Measurements from ENCODE around the gene ITGB1. TPM values are rescaled to one million over a fixed set of nuclear protein-coding genes. Genes with fewer than 3 reads are reported as not detected.

Gene ITGB1
- total RNA-seq, 1 donor from 2014 or later, result 193 TPM

DNA sequence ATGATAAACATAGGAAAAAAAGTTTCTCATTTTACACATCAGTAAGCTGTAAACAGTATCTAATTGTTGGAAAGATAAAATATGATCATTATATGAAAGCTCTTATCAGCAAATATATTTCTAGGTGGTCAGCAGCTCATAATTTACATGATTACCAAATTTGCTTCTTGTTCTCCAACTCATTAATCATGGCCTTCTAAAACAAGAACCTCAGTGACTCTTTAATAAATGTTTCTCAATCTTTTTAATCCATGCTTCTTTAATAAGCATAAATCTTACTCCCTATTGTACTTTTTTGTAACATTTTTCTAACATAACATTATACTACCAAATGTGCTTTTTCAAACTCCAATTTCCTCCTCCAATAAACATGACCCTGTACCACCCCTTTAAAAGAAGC, 5.9 kb downstream of the ITGB1 start:
- no peak for TF ChIP-seq POLR2AphosphoS5 (IDR thresholded peaks at IDR 0.05; ENCODE audit: insufficient read depth in 1 of 2, low read depth in 1 of 2)
- TF ChIP-seq, protein P1, sequence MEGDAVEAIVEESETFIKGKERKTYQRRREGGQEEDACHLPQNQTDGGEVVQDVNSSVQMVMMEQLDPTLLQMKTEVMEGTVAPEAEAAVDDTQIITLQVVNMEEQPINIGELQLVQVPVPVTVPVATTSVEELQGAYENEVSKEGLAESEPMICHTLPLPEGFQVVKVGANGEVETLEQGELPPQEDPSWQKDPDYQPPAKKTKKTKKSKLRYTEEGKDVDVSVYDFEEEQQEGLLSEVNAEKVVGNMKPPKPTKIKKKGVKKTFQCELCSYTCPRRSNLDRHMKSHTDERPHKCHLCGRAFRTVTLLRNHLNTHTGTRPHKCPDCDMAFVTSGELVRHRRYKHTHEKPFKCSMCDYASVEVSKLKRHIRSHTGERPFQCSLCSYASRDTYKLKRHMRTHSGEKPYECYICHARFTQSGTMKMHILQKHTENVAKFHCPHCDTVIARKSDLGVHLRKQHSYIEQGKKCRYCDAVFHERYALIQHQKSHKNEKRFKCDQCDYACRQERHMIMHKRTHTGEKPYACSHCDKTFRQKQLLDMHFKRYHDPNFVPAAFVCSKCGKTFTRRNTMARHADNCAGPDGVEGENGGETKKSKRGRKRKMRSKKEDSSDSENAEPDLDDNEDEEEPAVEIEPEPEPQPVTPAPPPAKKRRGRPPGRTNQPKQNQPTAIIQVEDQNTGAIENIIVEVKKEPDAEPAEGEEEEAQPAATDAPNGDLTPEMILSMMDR (IDR thresholded peaks at IDR 0.05), result no peak
- Histone ChIP-seq H3K4me3 (no peak overlapping the region), H3K27ac (no peak overlapping the region), H3K4me1 (peaks cover 96% of the 10 kb centered on the region), H3K36me3 (no peaks in the 10 kb centered on the region), H3K27me3 (no peaks in the 10 kb centered on the region), H3K9me3 (no peaks in the 10 kb centered on the region)
- DNase-seq (ENCODE audit: extremely low spot score in 2 of 2), result no peak
- intact Hi-C loops (cut with DNase I), result no loop called here

DNA sequence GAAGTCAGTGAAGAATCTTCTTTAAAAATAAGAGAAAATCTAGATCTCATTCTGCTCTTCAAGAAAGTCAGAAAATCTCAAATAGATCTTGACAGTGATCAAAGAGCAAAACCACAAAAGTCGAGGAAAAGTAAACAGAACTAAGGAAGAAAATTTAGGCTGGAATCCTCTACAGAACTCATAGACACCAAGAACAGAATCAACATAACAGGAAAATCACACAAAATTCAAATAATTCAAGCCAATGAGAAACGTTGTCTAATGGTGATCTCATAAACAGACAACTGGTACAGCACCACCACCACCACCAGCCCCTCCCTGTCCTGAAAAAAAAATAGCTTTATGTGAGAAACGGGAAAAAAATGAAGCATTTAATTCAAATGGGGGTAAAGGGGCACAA, 6.9 kb downstream of the ITGB1 start:
- DNase-seq (ENCODE audit: extremely low spot score in 2 of 2), result no peak
- H3K9me3 ChIP-seq, result no peaks in the 10 kb centered on the region
- intact Hi-C loops (cut with DNase I), result no loop called here
- H3K4me3 ChIP-seq, result no peak overlapping the region
- no peak for TF ChIP-seq POLR2A (IDR thresholded peaks at IDR 0.05)
- H3K4me1 ChIP-seq, result peaks cover 96% of the 10 kb centered on the region
- no peaks in the 10 kb centered on the region for H3K27me3 ChIP-seq
- H3K36me3 ChIP-seq, result no peaks in the 10 kb centered on the region
- no peak overlapping the region for H3K27ac ChIP-seq

DNA sequence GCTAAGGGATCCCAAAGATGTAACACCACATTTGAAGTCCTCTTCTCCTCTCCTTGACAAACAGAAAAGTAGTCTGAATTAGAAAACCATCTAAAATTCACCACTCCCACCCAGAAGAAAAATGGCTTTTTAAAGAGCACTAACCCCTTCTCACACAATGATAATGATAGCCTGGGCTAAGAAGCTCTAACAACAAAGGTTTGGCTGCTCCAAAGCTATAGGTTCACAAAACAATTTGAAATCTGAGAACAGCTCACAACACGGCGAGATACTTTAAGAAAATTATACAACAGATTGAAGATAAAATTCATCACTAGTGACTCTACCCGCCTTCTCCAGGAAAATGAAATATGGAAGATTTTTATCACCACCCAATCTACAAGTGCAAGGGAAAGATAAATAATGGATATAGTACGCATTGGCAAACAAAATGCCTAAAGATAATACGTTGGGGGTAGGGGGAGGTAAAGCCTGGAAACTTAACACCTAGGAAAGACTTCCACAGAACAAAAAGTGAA, 7.4 kb downstream of the ITGB1 start:
- TF ChIP-seq, protein P1 (IDR thresholded peaks at IDR 0.05), result no peak
- H3K27me3 ChIP-seq, result no peaks in the 10 kb centered on the region
- no peak overlapping the region for H3K27ac ChIP-seq
- no peak overlapping the region for H3K4me3 ChIP-seq
- H3K9me3 ChIP-seq, result no peaks in the 10 kb centered on the region
- no peak for DNase-seq (ENCODE audit: extremely low spot score in 2 of 2)
- H3K4me1 ChIP-seq, result peaks cover 93% of the 10 kb centered on the region
- intact Hi-C loops (cut with DNase I), result no loop called here
- no peaks in the 10 kb centered on the region for H3K36me3 ChIP-seq

DNA sequence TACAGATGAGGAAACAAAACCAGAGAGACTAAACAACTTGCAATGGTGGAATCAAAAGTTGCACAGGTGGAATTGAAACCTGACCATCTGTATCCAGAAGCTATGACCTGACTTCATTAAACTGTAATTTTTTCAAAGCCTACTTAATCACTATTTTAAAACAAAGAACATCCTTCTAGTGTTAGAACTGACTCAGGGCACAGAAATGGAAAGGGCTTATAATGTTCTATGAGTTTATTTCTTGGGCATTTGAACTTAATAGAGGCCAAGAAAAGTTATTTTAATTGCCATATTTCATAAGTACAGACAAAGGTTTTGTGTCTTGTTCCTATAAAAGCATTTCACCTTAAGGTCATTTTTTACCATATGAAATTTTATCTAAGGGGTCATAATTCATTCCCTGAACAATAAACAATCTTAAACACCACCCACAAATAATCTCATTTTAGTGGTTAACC, 8.8 kb downstream of the ITGB1 start:
- no peaks in the 10 kb centered on the region for H3K9me3 ChIP-seq
- H3K4me1 ChIP-seq, result peaks cover 87% of the 10 kb centered on the region
- no peaks in the 10 kb centered on the region for H3K36me3 ChIP-seq
- no peak overlapping the region for H3K4me3 ChIP-seq
- H3K27ac ChIP-seq, result no peak overlapping the region
- no peaks in the 10 kb centered on the region for H3K27me3 ChIP-seq
- intact Hi-C loops (cut with DNase I), result no loop called here
- no peak for DNase-seq (ENCODE audit: extremely low spot score in 2 of 2)
- no peak for TF ChIP-seq POLR2AphosphoS5 (IDR thresholded peaks at IDR 0.05; ENCODE audit: insufficient read depth in 1 of 2, low read depth in 1 of 2)
- no peak for TF ChIP-seq POLR2A (IDR thresholded peaks at IDR 0.05)
- TF ChIP-seq, protein P1 (IDR thresholded peaks at IDR 0.05), result no peak

DNA sequence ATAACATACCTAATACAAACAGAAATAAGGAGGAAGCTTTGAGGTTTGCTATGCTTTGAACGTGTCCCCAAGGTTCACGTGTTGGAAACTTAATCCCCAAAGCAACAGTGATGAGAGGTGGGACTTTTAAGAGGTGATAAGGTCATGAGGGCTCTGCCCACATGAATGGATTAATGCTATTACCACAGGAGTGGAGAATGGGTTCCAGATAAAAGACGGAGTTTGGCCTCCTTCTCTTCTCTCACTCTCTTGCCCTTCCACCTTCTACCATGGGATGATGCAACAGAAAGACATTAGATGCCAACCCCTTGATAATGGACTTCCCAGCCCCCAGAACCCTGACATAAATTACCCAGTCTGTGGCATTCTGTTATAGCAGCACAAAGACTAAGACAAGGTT, 9.6 kb downstream of the ITGB1 start:
- peaks cover 87% of the 10 kb centered on the region for H3K4me1 ChIP-seq
- no peak overlapping the region for H3K27ac ChIP-seq
- H3K36me3 ChIP-seq, result no peaks in the 10 kb centered on the region
- H3K9me3 ChIP-seq, result no peaks in the 10 kb centered on the region
- intact Hi-C loops (cut with DNase I), result no loop called here
- no peaks in the 10 kb centered on the region for H3K27me3 ChIP-seq
- no peak for DNase-seq (ENCODE audit: extremely low spot score in 2 of 2)
- TF ChIP-seq POLR2A (IDR thresholded peaks at IDR 0.05) (no peak), POLR2AphosphoS5 (IDR thresholded peaks at IDR 0.05; ENCODE audit: insufficient read depth in 1 of 2, low read depth in 1 of 2) (no peak)
- H3K4me3 ChIP-seq, result no peak overlapping the region

DNA sequence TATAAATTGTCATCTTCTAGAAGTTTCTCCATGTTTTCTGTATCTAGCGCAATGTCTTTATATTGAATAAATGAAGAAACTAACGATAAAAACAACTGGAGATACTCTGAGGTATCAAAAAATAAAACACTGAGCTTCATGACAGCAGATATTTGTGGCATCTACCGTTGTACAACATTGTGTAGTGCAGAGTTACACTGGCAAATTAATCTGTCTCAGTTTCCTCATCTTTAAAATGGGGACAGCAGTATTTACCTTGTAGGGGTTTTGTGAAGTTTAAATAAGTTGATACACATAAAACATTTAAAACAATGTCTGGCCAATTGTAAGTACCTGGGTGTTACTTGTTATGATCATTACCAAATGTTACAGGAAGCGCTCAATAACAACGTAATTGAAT, 10.4 kb downstream of the ITGB1 start:
- no peak overlapping the region for H3K4me3 ChIP-seq
- TF ChIP-seq POLR2AphosphoS5 (IDR thresholded peaks at IDR 0.05; ENCODE audit: insufficient read depth in 1 of 2, low read depth in 1 of 2) (no peak), POLR2A (IDR thresholded peaks at IDR 0.05) (no peak)
- TF ChIP-seq, protein P1 (IDR thresholded peaks at IDR 0.05), result no peak
- intact Hi-C loops (cut with DNase I), result no loop called here
- no peaks in the 10 kb centered on the region for H3K27me3 ChIP-seq
- H3K9me3 ChIP-seq, result no peaks in the 10 kb centered on the region
- H3K4me1 ChIP-seq, result peaks cover 85% of the 10 kb centered on the region
- no peak overlapping the region for H3K27ac ChIP-seq
- H3K36me3 ChIP-seq, result no peaks in the 10 kb centered on the region
- no peak for DNase-seq (ENCODE audit: extremely low spot score in 2 of 2)
